ENCODE results near the gene ZNF536. TPM values are rescaled to one million over a fixed set of nuclear protein-coding genes. Genes with fewer than 3 reads are reported as not detected.
"Not testable (repeated sequence)": the region's sequence is repeated elsewhere in the genome, so short reads cannot be mapped to it uniquely, and the experiment has no call there.

ZNF536 gene
- total RNA-seq, 1 experiment from 2014 or later: not detected

DNA sequence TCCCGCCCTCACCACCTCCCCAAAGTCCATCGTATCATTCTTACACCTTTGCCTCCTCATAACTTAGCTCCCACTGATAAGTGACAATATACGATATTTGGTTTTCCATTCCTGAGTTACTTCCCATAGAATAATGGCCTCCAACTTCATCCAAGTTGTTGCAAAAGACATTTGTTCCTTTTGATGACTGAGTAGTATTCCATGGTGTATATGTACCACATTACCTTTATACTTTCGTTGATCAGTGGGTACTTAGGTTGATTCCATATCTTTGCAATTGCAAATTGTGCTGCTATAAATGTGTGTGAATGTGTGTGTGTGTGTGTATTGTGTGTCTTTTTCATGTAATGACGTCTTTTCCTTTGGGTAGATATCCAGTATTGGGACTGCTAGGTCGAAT, 109.6 kb downstream of the ZNF536 start:
- no peaks in the 10 kb centered on the region for H3K9me3 ChIP-seq (ENCODE audit: insufficient read depth, low read depth)
- peaks cover 36% of the 10 kb centered on the region for H3K27me3 ChIP-seq (ENCODE audit: insufficient read depth, low read depth)
- H3K4me3 ChIP-seq: no peak overlapping the region
- no peaks in the 10 kb centered on the region for H3K79me2 ChIP-seq (ENCODE audit: low read depth)
- intact Hi-C loops (cut with micrococcal nuclease; ENCODE audit: unreplicated experiment): no loop called here
- no peak overlapping the region for H2AFZ ChIP-seq
- H3K4me1 ChIP-seq (replicated peaks; ENCODE audit: insufficient read depth): no peaks in the 10 kb centered on the region
- ChIA-PET CTCF (no interaction called here), POLR2A (ENCODE audit: unreplicated experiment) (no interaction called here)
- H3F3A ChIP-seq (ENCODE audit: insufficient read depth, low read depth): no peaks in the 10 kb centered on the region
- TF ChIP-seq EZH2 (IDR thresholded peaks at IDR 0.05; ENCODE audit: low read depth): no peak
- TF ChIP-seq, protein P1, sequence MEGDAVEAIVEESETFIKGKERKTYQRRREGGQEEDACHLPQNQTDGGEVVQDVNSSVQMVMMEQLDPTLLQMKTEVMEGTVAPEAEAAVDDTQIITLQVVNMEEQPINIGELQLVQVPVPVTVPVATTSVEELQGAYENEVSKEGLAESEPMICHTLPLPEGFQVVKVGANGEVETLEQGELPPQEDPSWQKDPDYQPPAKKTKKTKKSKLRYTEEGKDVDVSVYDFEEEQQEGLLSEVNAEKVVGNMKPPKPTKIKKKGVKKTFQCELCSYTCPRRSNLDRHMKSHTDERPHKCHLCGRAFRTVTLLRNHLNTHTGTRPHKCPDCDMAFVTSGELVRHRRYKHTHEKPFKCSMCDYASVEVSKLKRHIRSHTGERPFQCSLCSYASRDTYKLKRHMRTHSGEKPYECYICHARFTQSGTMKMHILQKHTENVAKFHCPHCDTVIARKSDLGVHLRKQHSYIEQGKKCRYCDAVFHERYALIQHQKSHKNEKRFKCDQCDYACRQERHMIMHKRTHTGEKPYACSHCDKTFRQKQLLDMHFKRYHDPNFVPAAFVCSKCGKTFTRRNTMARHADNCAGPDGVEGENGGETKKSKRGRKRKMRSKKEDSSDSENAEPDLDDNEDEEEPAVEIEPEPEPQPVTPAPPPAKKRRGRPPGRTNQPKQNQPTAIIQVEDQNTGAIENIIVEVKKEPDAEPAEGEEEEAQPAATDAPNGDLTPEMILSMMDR (conservative IDR thresholded peaks at IDR 0.05): no peak
- no peak overlapping the region for H3K27ac ChIP-seq
- no peaks in the 10 kb centered on the region for H3K36me3 ChIP-seq (ENCODE audit: low read depth)
- no peaks in the 10 kb centered on the region for H3K9me2 ChIP-seq (ENCODE audit: insufficient read depth)
- H4K20me1 ChIP-seq (ENCODE audit: insufficient read depth): no peaks in the 10 kb centered on the region
- BruUV-seq (replicated peaks): no TSS peak
- DNase-seq: no peak
- no peak overlapping the region for H3K4me2 ChIP-seq

DNA sequence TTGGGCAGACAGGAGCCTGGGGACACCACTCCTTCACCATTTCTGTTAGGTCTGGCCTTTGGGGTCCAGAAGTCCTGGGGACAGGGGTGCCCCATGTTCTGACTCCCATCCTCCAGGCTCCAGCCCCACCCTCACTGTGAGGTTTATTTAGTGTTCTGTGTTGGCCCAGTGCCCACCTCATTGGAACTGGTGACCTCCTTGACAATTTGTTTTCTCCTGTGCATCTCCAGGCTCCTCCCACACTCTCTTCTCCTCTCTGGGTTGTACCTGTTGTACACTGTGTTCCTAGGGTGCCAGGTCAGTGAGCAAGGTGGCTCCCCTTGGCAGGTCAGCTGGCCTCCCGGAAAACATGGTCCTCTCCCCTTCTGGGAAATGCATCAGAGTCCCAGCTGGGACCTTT, 110.8 kb downstream of the ZNF536 start:
- H3K36me3 ChIP-seq (ENCODE audit: low read depth): no peaks in the 10 kb centered on the region
- intact Hi-C loops (cut with micrococcal nuclease; ENCODE audit: unreplicated experiment): no loop called here
- H2AFZ ChIP-seq: no peak overlapping the region
- BruUV-seq (replicated peaks): no TSS peak
- H3K4me2 ChIP-seq: no peak overlapping the region
- no peaks in the 10 kb centered on the region for H3K4me1 ChIP-seq (replicated peaks; ENCODE audit: insufficient read depth)
- H3K4me3 ChIP-seq: no peak overlapping the region
- H3K79me2 ChIP-seq (ENCODE audit: low read depth): no peaks in the 10 kb centered on the region
- DNase-seq: no peak
- no peaks in the 10 kb centered on the region for H3K9me2 ChIP-seq (ENCODE audit: insufficient read depth)
- H4K20me1 ChIP-seq (ENCODE audit: insufficient read depth): no peaks in the 10 kb centered on the region
- H3K9me3 ChIP-seq (ENCODE audit: insufficient read depth, low read depth): no peaks in the 10 kb centered on the region
- ChIA-PET CTCF (no interaction called here), POLR2A (ENCODE audit: unreplicated experiment) (no interaction called here)
- H3K27me3 ChIP-seq (ENCODE audit: insufficient read depth, low read depth): peaks cover 35% of the 10 kb centered on the region; the same call in 1 of the 2 replicates
- no peak overlapping the region for H3K27ac ChIP-seq
- no peaks in the 10 kb centered on the region for H3F3A ChIP-seq (ENCODE audit: insufficient read depth, low read depth)
- TF ChIP-seq EZH2 (IDR thresholded peaks at IDR 0.05; ENCODE audit: low read depth): no peak
- TF ChIP-seq, protein P1 (conservative IDR thresholded peaks at IDR 0.05): no peak

DNA sequence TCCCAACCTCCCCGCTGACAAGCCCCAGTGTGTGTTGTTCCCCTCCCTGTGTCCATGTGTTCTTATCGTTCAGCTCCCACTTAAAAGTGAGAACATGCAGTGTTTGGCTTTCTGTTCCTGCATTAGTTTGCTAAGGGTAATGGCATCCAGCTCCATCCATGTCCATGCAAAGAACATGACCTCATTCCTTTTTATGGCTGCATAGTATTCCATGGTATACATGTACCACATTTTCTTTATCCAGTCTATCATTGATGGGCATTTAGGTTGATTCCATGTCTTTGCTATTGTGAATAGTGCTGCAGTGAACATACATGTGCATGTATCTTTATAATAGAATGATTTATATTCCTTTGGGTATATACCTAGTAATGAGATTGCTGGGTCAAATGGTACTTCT, 114.1 kb downstream of the ZNF536 start:
- BruUV-seq (replicated peaks); CTCF ChIA-PET; H3F3A ChIP-seq (ENCODE audit: insufficient read depth, low read depth); H3K9me2 ChIP-seq (ENCODE audit: insufficient read depth); POLR2A ChIA-PET (ENCODE audit: unreplicated experiment); intact Hi-C loops (cut with micrococcal nuclease; ENCODE audit: unreplicated experiment); H3K4me2 ChIP-seq; H3K27ac ChIP-seq; H2AFZ ChIP-seq; H3K79me2 ChIP-seq (ENCODE audit: low read depth); H3K4me1 ChIP-seq (replicated peaks; ENCODE audit: insufficient read depth); H3K36me3 ChIP-seq (ENCODE audit: low read depth); H3K4me3 ChIP-seq; H3K9me3 ChIP-seq (ENCODE audit: insufficient read depth, low read depth); DNase-seq; H4K20me1 ChIP-seq (ENCODE audit: insufficient read depth): not testable (repeated sequence)
- peaks cover 43% of the 10 kb centered on the region for H3K27me3 ChIP-seq (ENCODE audit: insufficient read depth, low read depth)

DNA sequence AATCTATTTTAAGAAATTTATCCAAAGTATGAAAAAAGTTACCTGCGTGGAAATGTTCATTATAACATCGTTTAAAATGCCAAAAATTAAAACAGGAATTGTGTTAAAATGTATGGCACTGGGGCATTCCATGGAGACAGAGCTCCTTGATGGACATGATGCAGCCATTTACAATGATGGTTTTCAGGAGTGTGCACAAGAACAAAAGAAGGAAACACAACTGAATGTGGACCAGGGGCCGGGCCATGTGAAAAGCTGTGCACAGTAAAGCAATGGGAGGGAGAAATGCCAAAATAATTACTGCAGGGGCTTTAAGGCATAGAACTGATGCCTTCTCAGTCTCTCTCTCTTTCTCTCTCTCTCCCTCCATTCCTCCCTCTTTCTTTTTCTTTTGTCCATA, 115.0 kb downstream of the ZNF536 start:
- Histone ChIP-seq H3K27me3 (ENCODE audit: insufficient read depth, low read depth) (peaks cover 47% of the 10 kb centered on the region), H3K4me1 (replicated peaks; ENCODE audit: insufficient read depth) (no peaks in the 10 kb centered on the region), H3K9me2 (ENCODE audit: insufficient read depth) (no peaks in the 10 kb centered on the region), H3K79me2 (ENCODE audit: low read depth) (no peaks in the 10 kb centered on the region), H3K4me3 (no peak overlapping the region), H3K36me3 (ENCODE audit: low read depth) (no peaks in the 10 kb centered on the region), H3F3A (ENCODE audit: insufficient read depth, low read depth) (no peaks in the 10 kb centered on the region), H2AFZ (no peak overlapping the region), H3K4me2 (no peak overlapping the region), H4K20me1 (ENCODE audit: insufficient read depth) (no peaks in the 10 kb centered on the region), H3K9me3 (ENCODE audit: insufficient read depth, low read depth) (no peaks in the 10 kb centered on the region), H3K27ac (no peak overlapping the region)
- ChIA-PET CTCF (no interaction called here), POLR2A (ENCODE audit: unreplicated experiment) (no interaction called here)
- intact Hi-C loops (cut with micrococcal nuclease; ENCODE audit: unreplicated experiment): no loop called here
- BruUV-seq (replicated peaks): no TSS peak
- no peak for DNase-seq
- no peak for TF ChIP-seq EZH2 (IDR thresholded peaks at IDR 0.05; ENCODE audit: low read depth)
- TF ChIP-seq, protein P1 (conservative IDR thresholded peaks at IDR 0.05): no peak
